KMS-11 (cell line): Measurements from ENCODE around the gene SLC39A9.

ENCODE experiments used
- H2AFZ ChIP-seq: fragments of 200-600 bp; sonication (generic); 2 replicates; pipeline ENCODE4 v1.6.1; 2016; ENCODE audit warnings: antibody characterized with exemption, mixed run types, low read depth
- H3K27ac ChIP-seq: fragments of 200-600 bp; sonication (generic); 2 replicates; pipeline ENCODE4 v1.6.1; 2016; ENCODE audit warnings: mild to moderate bottlenecking, mixed run types
- H3K27me3 ChIP-seq: fragments of 200-600 bp; sonication (generic); 2 replicates; pipeline ENCODE4 v1.6.1; 2017; ENCODE audit warnings: mild to moderate bottlenecking, low read depth, mixed run types, moderate library complexity; ENCODE audit not compliant: insufficient read depth
- H3K36me3 ChIP-seq: fragments of 200-600 bp; sonication (generic); 2 replicates; pipeline ENCODE4 v1.6.1; 2017; ENCODE audit warnings: mild to moderate bottlenecking, mixed run types; ENCODE audit not compliant: insufficient read depth
- H3K4me1 ChIP-seq: fragments of 200-600 bp; sonication (generic); 2 replicates; pipeline ENCODE4 v1.6.1; 2016; ENCODE audit warnings: mild to moderate bottlenecking, low read depth, mixed run types; ENCODE audit not compliant: poor library complexity, severe bottlenecking
- H3K4me2 ChIP-seq: fragments of 200-600 bp; sonication (generic); 2 replicates; pipeline ENCODE4 v1.7.0; 2016; ENCODE audit warnings: mild to moderate bottlenecking, mixed run types
- H3K4me3 ChIP-seq: fragments of 200-600 bp; sonication (generic); IDR thresholded peaks from 2 replicates; pipeline ENCODE4 v1.6.1; 2017; ENCODE audit warnings: low read depth, low read length, mixed read lengths; ENCODE audit not compliant: insufficient read depth
- H3K79me2 ChIP-seq: fragments of 200-600 bp; sonication (generic); 2 replicates; pipeline ENCODE4 v1.6.1; 2016; ENCODE audit warnings: low read depth, mixed run types; ENCODE audit not compliant: insufficient read depth
- H3K9ac ChIP-seq: fragments of 200-600 bp; sonication (generic); 2 replicates; pipeline ENCODE4 v1.6.1; 2016; ENCODE audit warnings: mild to moderate bottlenecking, mixed run types
- H4K20me1 ChIP-seq: fragments of 200-600 bp; sonication (generic); 2 replicates; pipeline ENCODE4 v1.6.1; 2016; ENCODE audit warnings: mild to moderate bottlenecking, mixed run types; ENCODE audit not compliant: insufficient read depth
- CTCF ChIP-seq: fragments of 200-600 bp; sonication (generic); conservative IDR thresholded peaks from 2 replicates; pipeline ENCODE4 v1.6.1; 2017; ENCODE audit warnings: low read depth, mild to moderate bottlenecking, antibody characterized with exemption, low read length, moderate library complexity, mixed read lengths

SLC39A9 gene

GRCh38 chr14:69480136-69480535 is 81.6 kb downstream of the SLC39A9 start:
- Histone ChIP-seq H3K4me3 (no peak overlapping the region), H3K27me3 (no peaks in the 10 kb centered on the region)

GRCh38 chr14:69481815-69482568 is 83.5 kb downstream of the SLC39A9 start:
- H3K9ac ChIP-seq = no peak overlapping the region
- TF ChIP-seq CTCF = no peak
- H2AFZ ChIP-seq = peak overlapping the region; percentile 14; the same call in 1 of the 2 replicates
- no peaks in the 10 kb centered on the region for H3K36me3 ChIP-seq
- H3K27ac ChIP-seq = peak overlapping the region; percentile 45; the same call in 1 of the 2 replicates
- no peaks in the 10 kb centered on the region for H3K27me3 ChIP-seq
- H3K4me3 ChIP-seq = no peak overlapping the region
- H3K4me2 ChIP-seq = peak overlapping the region; percentile 29; the same call in 1 of the 2 replicates
- H3K4me1 ChIP-seq = peaks cover 17% of the 10 kb centered on the region
- H4K20me1 ChIP-seq = no peaks in the 10 kb centered on the region
- H3K79me2 ChIP-seq = no peaks in the 10 kb centered on the region

More at GRCh38 chr14:69480136-69480535, 81.6 kb downstream of the SLC39A9 start:
- H3K4me1 ChIP-seq = peaks cover 17% of the 10 kb centered on the region
- H3K36me3 ChIP-seq = no peaks in the 10 kb centered on the region
- no peak overlapping the region for H3K27ac ChIP-seq
- H2AFZ ChIP-seq = no peak overlapping the region
- no peaks in the 10 kb centered on the region for H4K20me1 ChIP-seq
- H3K79me2 ChIP-seq = no peaks in the 10 kb centered on the region
- H3K4me2 ChIP-seq = no peak overlapping the region
- no peak for TF ChIP-seq CTCF
- H3K9ac ChIP-seq = no peak overlapping the region

- Histone ChIP-seq H3K27me3 (no peaks in the 10 kb centered on the region), H3K4me3 (no peak overlapping the region), H3K36me3 (no peaks in the 10 kb centered on the region), H4K20me1 (no peaks in the 10 kb centered on the region), H3K79me2 (no peaks in the 10 kb centered on the region), H2AFZ (no peak overlapping the region), H3K4me2 (no peak overlapping the region), H3K27ac (no peak overlapping the region), H3K4me1 (peaks cover 17% of the 10 kb centered on the region), H3K9ac (no peak overlapping the region)
- no peak for TF ChIP-seq CTCF
Measured at GRCh38 chr14:69483765-69484443, 85.4 kb downstream of the SLC39A9 start.

- Histone ChIP-seq H3K4me3 (no peak within 1 kb of the TSS), H3K36me3 (no peaks in the 10 kb centered on the region), H3K4me2 (no peak within 1 kb of the TSS), H4K20me1 (no peaks in the 10 kb centered on the region), H3K27me3 (no peaks in the 10 kb centered on the region), H3K79me2 (no peaks in the 10 kb centered on the region), H3K27ac (no peak within 1 kb of the TSS), H3K9ac (no peak within 1 kb of the TSS), H2AFZ (no peak within 1 kb of the TSS), H3K4me1 (peaks cover 17% of the 10 kb centered on the region)
- TF ChIP-seq CTCF = no peak
Measured at GRCh38 chr14:69484444-69485314, 86.2 kb downstream of the SLC39A9 start, which contains the start of gene PLEKHD1. Gene PLEKHD1, plus strand, starts transcription at chr14:69484728. Its CDS starts 238 bp downstream, at chr14:69484966.
